ENCODE measurements around the gene PBXIP1.

The PBXIP1 gene

DNA sequence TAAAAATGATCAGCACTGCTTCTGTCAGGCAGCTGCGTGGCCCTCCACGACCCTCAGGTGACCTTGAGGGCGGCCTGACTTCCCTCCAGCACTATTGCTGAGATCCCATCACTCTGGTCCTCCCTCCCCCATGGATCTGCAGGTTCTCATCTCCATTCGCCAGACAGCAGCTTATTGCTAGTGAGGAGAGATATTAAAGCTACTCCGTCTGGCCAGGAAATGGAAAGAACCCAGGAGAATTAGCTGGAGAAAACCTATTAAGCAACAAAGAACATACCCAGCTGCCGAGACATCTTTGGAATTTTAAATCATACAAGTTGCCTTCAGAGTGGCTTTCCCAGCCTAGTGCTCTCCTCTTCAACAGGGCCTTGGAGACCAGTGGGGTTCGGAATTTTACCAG lies 60.1 kb downstream of the PBXIP1 start:
- peaks cover 11% of the 10 kb centered on the region for H3K27me3 ChIP-seq (ENCODE audit: insufficient read depth, poor library complexity, severe bottlenecking)
- DNase-seq (ENCODE audit: low spot score) (no peak), ATAC-seq (ENCODE audit: low read depth) (no peak)
- TF ChIP-seq, protein P1, sequence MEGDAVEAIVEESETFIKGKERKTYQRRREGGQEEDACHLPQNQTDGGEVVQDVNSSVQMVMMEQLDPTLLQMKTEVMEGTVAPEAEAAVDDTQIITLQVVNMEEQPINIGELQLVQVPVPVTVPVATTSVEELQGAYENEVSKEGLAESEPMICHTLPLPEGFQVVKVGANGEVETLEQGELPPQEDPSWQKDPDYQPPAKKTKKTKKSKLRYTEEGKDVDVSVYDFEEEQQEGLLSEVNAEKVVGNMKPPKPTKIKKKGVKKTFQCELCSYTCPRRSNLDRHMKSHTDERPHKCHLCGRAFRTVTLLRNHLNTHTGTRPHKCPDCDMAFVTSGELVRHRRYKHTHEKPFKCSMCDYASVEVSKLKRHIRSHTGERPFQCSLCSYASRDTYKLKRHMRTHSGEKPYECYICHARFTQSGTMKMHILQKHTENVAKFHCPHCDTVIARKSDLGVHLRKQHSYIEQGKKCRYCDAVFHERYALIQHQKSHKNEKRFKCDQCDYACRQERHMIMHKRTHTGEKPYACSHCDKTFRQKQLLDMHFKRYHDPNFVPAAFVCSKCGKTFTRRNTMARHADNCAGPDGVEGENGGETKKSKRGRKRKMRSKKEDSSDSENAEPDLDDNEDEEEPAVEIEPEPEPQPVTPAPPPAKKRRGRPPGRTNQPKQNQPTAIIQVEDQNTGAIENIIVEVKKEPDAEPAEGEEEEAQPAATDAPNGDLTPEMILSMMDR (IDR thresholded peaks at IDR 0.05; ENCODE audit: poor library complexity, severe bottlenecking), result no peak
- H3K4me3 ChIP-seq (ENCODE audit: severe bottlenecking), result no peak overlapping the region
- H3K27ac ChIP-seq (ENCODE audit: poor library complexity, severe bottlenecking), result no peak overlapping the region
- H3K4me1 ChIP-seq (ENCODE audit: insufficient read depth, poor library complexity, severe bottlenecking), result no peaks in the 10 kb centered on the region
- H3K36me3 ChIP-seq (ENCODE audit: low read depth), result no peaks in the 10 kb centered on the region
- H3K9me3 ChIP-seq (ENCODE audit: severe bottlenecking), result no peaks in the 10 kb centered on the region

All from RWPE2 (cell line).